Effector memory CD8-positive, alpha-beta T cell (primary cell): ENCODE data around the gene SELENOI.
"Not testable (repeated sequence)": the region's sequence is repeated elsewhere in the genome, so short reads cannot be mapped to it uniquely, and the experiment has no call there.

Experiments
- ATAC-seq: fragments of 150-1000 bp; cut with Tn5 transposase; replicated peaks from 2 replicates; pipeline ENCODE4 v1.10.0; 2021; ENCODE audit warnings: mild to moderate bottlenecking, moderate library complexity
- DNase-seq, 3 experiments: peaks; one replicate each; pipeline ENCODE4 v3.0.0; 2021
- H3K27ac Mint-ChIP-seq, 2 donors: one replicate each; pipeline ENCODE4 v1.8.0; 2022; ENCODE audit warnings: mild to moderate bottlenecking in 2 of 2, mixed read lengths in 2 of 2, moderate library complexity in 2 of 2
- H3K27me3 Mint-ChIP-seq, 2 donors: one replicate each; pipeline ENCODE4 v1.8.0; 2022; ENCODE audit warnings: mixed read lengths in 2 of 2
- H3K36me3 Mint-ChIP-seq: one replicate; pipeline ENCODE4 v1.8.0; 2022; ENCODE audit warnings: mild to moderate bottlenecking, moderate library complexity, mixed read lengths; ENCODE audit not compliant: insufficient read depth
- H3K4me1 Mint-ChIP-seq, 2 donors: one replicate each; pipeline ENCODE4 v1.8.0; 2022; ENCODE audit warnings: low read depth in 2 of 2, mixed read lengths in 2 of 2
- H3K4me3 Mint-ChIP-seq, 2 donors: one replicate each; pipeline ENCODE4 v1.8.0; 2022; ENCODE audit warnings: mild to moderate bottlenecking in 2 of 2, mixed read lengths in 2 of 2, moderate library complexity in 2 of 2
- H3K9me3 Mint-ChIP-seq, 2 donors: one replicate each; pipeline ENCODE4 v1.8.0; 2022; ENCODE audit warnings: mixed read lengths in 2 of 2

Gene SELENOI

DNA sequence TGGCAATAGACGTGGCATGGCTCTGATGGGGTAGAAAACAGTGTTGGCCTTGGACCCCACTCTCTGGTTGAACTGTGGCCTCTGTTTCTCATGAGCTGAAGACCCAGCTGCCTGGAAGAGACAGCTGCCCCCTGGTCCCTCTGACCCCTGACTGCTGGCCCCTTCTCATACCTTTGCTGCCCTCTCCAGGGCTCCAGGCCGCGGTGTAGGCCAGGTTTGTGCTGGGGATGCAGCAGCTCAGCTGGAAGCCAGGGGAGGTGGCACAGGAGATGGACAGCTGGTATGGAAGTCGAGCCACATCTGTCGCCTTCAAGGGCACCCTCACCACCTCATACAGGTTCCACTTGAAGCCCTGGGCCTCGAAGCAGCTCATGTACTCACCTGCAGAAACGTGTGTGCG is 31.7 kb upstream of the SELENOI start:
- Mint-ChIP-seq H3K4me1 (no peaks in the 10 kb centered on the region), H3K36me3 (no peaks in the 10 kb centered on the region), H3K27ac (no peak overlapping the region), H3K9me3 (no peaks in the 10 kb centered on the region), H3K4me3 (no peak overlapping the region), H3K27me3 (peaks cover 8 to 20% of the 10 kb centered on the region in 2 donors)
- DNase-seq, result no peak
- ATAC-seq, result no peak

DNA sequence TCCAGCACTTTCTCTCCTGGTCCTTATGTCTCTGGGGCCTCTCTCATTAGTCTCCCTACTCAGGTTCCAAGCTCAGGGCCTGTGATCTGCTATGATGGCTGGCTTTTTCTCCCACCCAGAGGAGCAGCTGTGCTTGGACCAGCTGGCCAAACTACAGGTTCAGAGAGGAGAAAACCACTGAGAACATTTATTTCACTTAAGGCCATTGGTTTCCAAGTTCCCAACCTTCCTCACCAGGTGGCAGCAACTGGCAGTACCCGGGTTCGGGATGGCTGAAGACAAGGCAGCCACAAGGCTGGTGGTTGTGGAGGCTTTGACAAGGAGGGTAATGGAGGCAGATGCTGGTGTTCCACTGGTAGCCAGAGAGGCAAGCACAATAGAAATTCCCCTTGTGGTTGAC is 29.9 kb upstream of the SELENOI start:
- Mint-ChIP-seq H3K4me3 (no peak overlapping the region), H3K36me3 (no peaks in the 10 kb centered on the region), H3K9me3 (no peaks in the 10 kb centered on the region), H3K27me3 (peaks cover 8 to 20% of the 10 kb centered on the region in 2 donors), H3K4me1 (no peaks in the 10 kb centered on the region), H3K27ac (peak overlapping the region in 1 of 2 donors; percentile 30)
- ATAC-seq (no peak), DNase-seq (no peak)

DNA sequence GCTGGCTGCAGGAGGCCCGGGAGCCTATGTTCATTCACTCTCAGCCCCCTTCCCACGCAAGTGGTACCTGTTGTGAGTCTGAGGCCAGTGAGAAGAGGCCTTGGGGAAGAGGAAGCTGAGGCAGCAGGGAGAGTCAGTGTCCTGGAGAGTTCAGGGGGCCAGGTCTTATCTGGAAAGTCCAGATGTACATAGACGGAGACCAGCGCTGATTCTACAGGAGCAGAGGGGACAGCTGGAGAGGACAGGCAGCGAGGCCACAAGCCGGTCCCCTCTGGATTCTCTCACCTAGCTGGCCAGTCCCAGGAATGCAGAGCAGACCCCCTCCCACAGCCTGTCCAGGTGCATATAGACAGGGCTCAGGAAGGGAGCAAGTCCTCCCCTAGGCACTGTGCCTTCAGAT is 29.1 kb upstream of the SELENOI start:
- H3K4me3 Mint-ChIP-seq, result no peak overlapping the region
- no peaks in the 10 kb centered on the region for H3K36me3 Mint-ChIP-seq
- H3K27me3 Mint-ChIP-seq, result peaks cover 8 to 20% of the 10 kb centered on the region in 2 donors
- no peak for DNase-seq
- peak overlapping the region in 1 of 2 donors; percentile 30 for H3K27ac Mint-ChIP-seq
- no peak for ATAC-seq
- H3K4me1 Mint-ChIP-seq, result no peaks in the 10 kb centered on the region
- H3K9me3 Mint-ChIP-seq, result no peaks in the 10 kb centered on the region

DNA sequence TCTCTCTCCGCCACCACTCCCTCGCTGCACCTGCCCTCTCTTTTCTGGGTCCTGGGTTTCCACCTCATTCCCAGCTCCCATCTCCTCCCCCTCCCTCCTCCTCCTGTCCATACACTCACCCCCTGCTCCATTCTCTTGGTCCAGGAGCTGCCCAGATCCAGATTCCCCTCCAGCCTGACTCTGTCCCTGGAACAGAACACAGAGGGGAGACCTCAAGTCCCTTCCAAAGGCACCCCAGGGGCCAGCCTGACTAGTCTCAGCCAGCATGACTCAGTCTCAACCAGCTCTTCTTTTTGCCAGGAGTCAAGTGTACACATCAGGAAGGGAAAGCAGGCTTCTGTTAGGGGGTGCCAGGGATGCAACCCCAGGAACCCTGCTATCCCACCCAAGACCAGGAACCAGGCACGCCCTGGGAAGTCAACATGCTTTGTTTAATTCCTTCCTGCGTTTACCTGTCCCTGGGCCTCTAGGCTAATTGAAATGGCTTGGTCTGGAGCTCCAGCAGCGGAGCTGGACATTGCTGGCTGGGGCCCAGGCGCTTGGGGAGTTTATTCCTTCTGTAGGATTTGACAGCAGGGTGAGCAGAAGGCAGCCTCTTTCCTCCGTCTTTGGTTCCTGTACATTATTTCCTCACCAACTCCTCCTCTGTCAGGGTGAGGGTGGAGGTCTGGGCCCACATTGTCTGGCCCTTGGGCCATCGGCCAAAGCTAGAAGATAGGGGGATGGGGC is 28.4 kb upstream of the SELENOI start:
- Mint-ChIP-seq H3K27ac (no peak overlapping the region), H3K27me3 (peaks cover 8 to 20% of the 10 kb centered on the region in 2 donors), H3K4me1 (no peaks in the 10 kb centered on the region), H3K4me3 (no peak overlapping the region), H3K36me3 (no peaks in the 10 kb centered on the region), H3K9me3 (no peaks in the 10 kb centered on the region)
- DNase-seq, result no peak
- no peak for ATAC-seq

DNA sequence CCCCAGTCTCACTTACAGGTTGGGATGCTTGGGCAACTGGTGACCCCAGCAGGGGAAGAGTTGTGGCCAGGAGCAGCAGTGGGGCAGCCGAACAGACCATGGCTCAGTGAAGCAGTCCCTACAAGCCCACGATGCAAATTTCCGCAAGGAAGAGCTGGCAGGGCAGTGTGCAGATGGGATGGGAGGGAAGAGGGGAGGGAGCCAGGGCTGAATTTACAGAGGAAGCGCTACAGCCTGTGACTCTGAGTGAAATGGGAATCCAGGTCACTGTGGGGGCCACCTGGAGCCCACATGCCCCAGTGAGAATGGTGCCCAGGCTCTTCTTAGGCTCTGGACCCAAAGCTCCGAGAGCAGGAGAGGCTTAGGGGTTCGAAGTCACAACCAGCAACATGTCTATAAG is 27.0 kb upstream of the SELENOI start:
- Mint-ChIP-seq H3K27me3 (peaks cover 8 to 20% of the 10 kb centered on the region in 2 donors), H3K9me3 (no peaks in the 10 kb centered on the region)
- ATAC-seq, result no peak

DNA sequence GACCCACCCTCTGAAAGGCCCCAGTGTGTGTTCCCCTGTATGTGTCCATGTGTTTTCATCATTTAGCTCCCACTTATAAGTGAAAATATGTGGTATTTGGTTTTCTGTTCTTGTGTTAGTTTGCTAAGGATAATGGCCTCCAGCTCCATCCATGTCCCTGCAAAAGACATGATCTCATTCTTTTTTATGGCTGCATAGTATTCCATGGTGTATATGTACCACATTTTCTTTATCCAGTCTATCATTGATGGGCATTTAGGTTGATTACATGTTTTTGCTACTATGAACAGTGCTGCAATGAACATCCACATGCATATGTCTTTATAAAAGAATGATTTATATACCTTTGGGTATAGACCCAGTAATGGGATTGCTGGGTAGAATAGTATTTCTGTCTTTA is 21.5 kb upstream of the SELENOI start:
- not testable (repeated sequence) for H3K36me3 Mint-ChIP-seq, H3K27me3 Mint-ChIP-seq, H3K4me1 Mint-ChIP-seq, DNase-seq, H3K9me3 Mint-ChIP-seq, H3K4me3 Mint-ChIP-seq, ATAC-seq, H3K27ac Mint-ChIP-seq

More for the DNA sequence above, 27.0 kb upstream of the SELENOI start:
- Mint-ChIP-seq H3K4me1 (no peaks in the 10 kb centered on the region), H3K4me3 (no peak overlapping the region), H3K27ac (no peak overlapping the region), H3K36me3 (no peaks in the 10 kb centered on the region)
- DNase-seq, result no peak

DNA sequence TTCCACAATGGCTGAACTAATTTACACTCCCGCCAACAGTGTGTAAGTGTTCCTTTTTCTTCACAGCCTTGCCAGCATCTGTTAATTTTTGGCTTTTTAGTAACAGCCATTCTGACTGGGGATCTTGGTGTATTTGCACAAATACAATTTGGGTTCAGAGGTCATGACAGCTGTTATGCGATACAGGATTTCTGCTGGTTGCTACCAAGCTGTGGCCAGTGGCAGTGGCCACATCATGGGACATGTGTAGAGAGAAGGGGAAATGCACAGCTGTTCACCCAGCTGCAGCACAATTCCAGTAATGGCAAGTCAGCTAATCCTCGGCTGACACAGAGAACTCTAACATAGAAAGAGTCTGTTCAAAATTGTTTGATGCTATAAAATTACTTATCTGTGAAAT is 21.0 kb upstream of the SELENOI start:
- H3K4me1 Mint-ChIP-seq, result peaks cover 2 to 3% of the 10 kb centered on the region in 2 donors

DNA sequence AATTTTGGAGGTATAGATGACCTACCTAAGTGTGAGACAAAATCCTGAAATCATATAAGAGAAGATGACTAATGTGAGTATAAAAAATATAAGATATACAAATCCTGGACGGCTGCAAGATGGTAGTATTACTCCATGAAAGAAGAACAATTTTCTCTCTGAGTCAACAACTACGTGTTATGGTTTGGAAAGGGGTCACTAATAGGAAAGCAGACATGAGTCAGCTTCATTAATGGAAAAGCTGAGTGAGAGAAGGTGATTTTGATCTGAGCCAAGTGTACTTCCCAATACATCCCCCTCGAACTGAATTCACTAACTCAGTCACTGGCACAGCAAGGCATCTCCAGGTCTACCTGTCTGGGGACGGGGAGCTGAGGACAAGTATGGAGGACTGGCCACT is 20.1 kb upstream of the SELENOI start:
- Mint-ChIP-seq H3K27me3 (no peaks in the 10 kb centered on the region), H3K4me3 (no peak overlapping the region), H3K9me3 (no peaks in the 10 kb centered on the region), H3K4me1 (peaks cover 8% of the 10 kb centered on the region in 2 donors), H3K36me3 (peaks cover 4% of the 10 kb centered on the region), H3K27ac (no peak overlapping the region)
- ATAC-seq (no peak), DNase-seq (no peak)

More for the DNA sequence above, 21.0 kb upstream of the SELENOI start:
- H3K36me3 Mint-ChIP-seq, result peaks cover 4% of the 10 kb centered on the region
- H3K27me3 Mint-ChIP-seq, result no peaks in the 10 kb centered on the region
- no peak for ATAC-seq
- H3K27ac Mint-ChIP-seq, result no peak overlapping the region
- H3K9me3 Mint-ChIP-seq, result no peaks in the 10 kb centered on the region
- H3K4me3 Mint-ChIP-seq, result no peak overlapping the region
- no peak for DNase-seq

DNA sequence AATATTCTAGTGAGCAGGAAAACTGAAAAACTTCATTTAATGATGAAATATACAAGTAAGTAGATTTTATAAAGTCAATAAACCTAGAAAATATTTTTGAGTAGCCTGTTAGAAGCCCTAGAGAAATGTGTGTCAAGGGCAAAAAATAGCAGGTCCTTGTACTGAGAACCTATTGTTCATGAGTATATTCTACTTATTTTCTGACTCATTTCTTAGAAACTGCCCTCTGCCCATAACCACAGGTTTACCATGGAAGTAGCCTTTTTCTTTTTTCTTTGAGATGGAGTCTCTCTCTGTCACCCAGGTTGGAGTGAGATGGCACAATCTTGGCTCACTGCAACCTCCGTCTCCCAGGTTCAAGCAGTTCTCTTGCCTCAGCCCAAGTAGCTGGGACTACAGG is 19.4 kb upstream of the SELENOI start:
- peaks cover 4% of the 10 kb centered on the region for H3K36me3 Mint-ChIP-seq
- ATAC-seq, result no peak
- peaks cover 8% of the 10 kb centered on the region in 2 donors for H3K4me1 Mint-ChIP-seq
- H3K4me3 Mint-ChIP-seq, result no peak overlapping the region
- no peaks in the 10 kb centered on the region for H3K9me3 Mint-ChIP-seq
- DNase-seq, result no peak
- H3K27me3 Mint-ChIP-seq, result no peaks in the 10 kb centered on the region
- H3K27ac Mint-ChIP-seq, result no peak overlapping the region

DNA sequence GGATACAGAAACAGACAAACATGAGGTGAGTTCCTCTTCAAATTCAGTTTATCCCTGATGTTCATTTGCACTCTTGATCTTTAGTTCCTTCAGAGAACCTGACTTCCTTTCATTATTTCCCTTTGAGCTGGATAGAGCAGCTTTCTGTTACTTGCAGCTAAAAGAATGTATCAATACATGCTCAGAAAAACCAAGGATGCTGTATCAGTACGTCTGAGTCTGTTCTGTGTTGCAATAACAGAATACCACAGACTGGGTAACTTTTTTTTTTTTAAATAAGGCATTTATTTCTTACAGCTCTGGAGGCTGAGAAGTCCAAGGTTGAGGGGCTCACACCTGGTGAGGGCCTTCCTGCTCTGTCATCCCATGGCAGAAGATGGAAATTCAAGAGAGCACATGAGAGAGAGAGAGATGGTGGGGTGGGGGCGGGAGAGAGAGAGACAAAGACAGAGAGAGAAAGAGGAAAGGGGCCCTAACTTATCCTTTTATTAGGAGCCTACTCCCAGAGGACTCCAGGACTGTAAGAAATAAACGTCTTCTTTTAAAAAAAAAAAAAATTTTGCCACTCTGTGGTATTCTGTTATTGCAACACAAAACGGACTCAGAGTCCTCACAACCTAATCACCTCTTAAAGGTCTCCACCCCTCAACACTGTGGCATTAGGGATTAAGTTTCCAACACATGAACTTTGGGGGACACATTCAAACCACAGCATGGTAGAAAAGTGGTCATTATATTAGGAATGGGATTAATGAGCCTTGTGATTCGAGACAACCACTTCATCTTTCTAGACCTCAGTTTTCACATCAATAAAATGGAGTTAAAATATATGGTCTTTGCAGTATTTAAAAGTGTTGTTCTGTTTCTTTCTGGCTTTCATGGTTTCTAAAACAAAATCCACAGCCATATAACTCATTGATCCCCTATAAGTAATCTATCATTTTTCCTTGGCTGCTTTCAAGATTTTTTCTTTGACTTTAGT is 18.4 kb upstream of the SELENOI start:
- peaks cover 4% of the 10 kb centered on the region for H3K36me3 Mint-ChIP-seq
- H3K4me3 Mint-ChIP-seq, result no peak overlapping the region
- ATAC-seq (no peak), DNase-seq (no peak)
- peaks cover 8% of the 10 kb centered on the region in 2 donors for H3K4me1 Mint-ChIP-seq
- H3K9me3 Mint-ChIP-seq, result no peaks in the 10 kb centered on the region
- H3K27me3 Mint-ChIP-seq, result no peaks in the 10 kb centered on the region
- no peak overlapping the region for H3K27ac Mint-ChIP-seq

DNA sequence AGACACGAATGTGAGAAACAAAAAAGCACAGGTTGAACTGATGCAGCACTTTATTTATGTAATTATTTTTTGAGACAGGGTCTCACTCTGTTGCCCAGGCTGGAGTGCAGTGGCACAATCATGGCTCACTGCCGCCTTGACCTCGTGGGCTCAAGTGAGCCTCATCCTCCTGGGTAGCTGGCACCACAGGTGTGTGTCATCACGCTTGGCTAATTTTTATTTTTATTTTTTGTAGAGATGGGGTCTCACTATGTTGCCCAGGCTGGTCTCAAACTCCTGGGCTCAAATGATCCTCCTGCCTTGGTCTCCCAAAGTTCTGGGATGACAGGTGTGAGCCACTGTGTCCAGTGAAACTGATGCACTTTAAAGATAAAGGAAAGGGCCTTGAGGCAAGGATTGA is 16.9 kb upstream of the SELENOI start:
- not testable (repeated sequence) for H3K27me3 Mint-ChIP-seq

DNA sequence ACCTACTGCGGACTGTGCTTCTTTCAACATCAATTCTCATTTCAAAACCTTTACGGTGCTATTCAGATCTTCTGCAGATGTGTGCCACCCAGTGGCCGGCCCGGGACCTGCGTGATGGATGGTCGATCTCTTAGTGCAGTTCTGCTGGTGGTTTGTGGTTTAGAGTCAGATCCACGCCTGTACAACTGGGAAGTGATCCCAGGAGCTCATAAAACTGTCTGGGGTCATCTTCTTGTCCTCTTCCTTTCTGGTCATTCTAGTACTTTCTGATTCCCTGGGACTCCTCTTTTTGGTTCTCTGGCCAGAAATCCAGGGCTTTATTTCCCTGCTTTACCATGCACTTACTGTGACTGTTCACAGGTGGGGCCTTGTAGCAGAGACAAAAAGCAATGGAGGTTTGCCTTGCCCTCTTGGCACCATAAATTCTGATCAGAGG is 15.8 kb upstream of the SELENOI start:
- Mint-ChIP-seq H3K27ac (no peak overlapping the region), H3K36me3 (peaks cover 4% of the 10 kb centered on the region), H3K4me3 (no peak overlapping the region), H3K9me3 (no peaks in the 10 kb centered on the region), H3K4me1 (peaks cover 8% of the 10 kb centered on the region in 2 donors), H3K27me3 (no peaks in the 10 kb centered on the region)
- ATAC-seq (peak; percentile 100), DNase-seq (peak; percentile 72 to 85 (median 74))

More for the DNA sequence above, 16.9 kb upstream of the SELENOI start:
- DNase-seq, H3K27ac Mint-ChIP-seq, ATAC-seq, H3K4me3 Mint-ChIP-seq, H3K36me3 Mint-ChIP-seq, H3K9me3 Mint-ChIP-seq, H3K4me1 Mint-ChIP-seq: not testable (repeated sequence)

DNA sequence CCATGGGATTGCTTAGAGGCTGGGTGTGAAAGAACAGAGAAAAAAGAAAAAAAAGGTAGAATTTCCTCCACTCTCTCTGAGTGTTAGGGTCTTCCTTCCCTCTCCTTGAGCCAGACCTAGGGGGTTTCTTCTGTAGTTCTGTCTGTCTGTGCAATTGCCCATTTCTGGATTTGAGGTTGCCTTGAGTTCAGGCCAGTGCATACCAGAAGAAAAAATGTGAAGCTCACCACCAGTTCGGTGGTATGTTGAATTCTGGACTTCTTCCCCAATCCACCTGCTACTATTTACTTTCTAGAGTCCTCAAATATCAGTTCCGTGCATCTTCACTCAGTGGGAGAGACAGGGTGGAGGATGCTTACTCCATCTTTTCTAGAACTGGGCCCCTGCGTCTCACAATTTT is 15.3 kb upstream of the SELENOI start:
- Mint-ChIP-seq H3K36me3 (peaks cover 4% of the 10 kb centered on the region), H3K9me3 (no peaks in the 10 kb centered on the region), H3K27me3 (no peaks in the 10 kb centered on the region), H3K4me1 (peaks cover 8% of the 10 kb centered on the region in 2 donors), H3K4me3 (no peak overlapping the region), H3K27ac (no peak overlapping the region)
- no peak for ATAC-seq
- DNase-seq, result no peak

DNA sequence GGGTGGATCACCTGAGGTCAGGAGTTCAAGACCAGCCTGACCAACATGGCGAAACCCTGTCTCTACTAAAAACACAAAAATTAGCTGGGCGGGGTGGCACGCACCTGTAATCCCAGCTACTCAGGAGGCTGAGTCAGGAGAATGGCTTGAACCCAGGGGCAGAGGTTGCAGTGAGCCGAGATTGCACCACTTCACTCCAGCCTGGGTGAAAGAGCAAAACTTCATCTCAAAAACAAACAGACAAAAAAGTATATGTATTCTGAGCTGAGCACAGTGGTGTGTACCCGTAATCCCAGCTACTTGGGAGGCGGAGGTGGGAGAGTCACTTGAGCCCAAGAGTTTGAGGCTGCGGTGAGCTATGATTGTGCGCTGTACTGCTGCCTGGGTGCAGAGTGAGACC is 14.6 kb upstream of the SELENOI start:
- not testable (repeated sequence) for DNase-seq, H3K4me3 Mint-ChIP-seq, H3K27me3 Mint-ChIP-seq, H3K9me3 Mint-ChIP-seq, H3K36me3 Mint-ChIP-seq, H3K4me1 Mint-ChIP-seq, ATAC-seq, H3K27ac Mint-ChIP-seq
